ENCODE data around the gene SLIT1.

GRCh38 chr10:96971324-96971723 is 214.4 kb downstream of the SLIT1 start:
- no peak for TF ChIP-seq CTCF (IDR thresholded peaks at IDR 0.05)
- no peak for TF ChIP-seq POLR2A (IDR thresholded peaks at IDR 0.05)

All from thyroid gland (tissue), 4 donors.